ENCODE data around the gene SERPINA12.

SERPINA12 gene, protein sequence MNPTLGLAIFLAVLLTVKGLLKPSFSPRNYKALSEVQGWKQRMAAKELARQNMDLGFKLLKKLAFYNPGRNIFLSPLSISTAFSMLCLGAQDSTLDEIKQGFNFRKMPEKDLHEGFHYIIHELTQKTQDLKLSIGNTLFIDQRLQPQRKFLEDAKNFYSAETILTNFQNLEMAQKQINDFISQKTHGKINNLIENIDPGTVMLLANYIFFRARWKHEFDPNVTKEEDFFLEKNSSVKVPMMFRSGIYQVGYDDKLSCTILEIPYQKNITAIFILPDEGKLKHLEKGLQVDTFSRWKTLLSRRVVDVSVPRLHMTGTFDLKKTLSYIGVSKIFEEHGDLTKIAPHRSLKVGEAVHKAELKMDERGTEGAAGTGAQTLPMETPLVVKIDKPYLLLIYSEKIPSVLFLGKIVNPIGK

GRCh38 chr14:94509356-94509755, at the start of gene SERPINA12:
TSS of gene SERPINA12 (minus strand) at chr14:94509469. CDS start at chr14:94498397, 11,072 bp downstream.
- FAIRE-seq (no peak), DNase-seq (ENCODE audit: insufficient read length, low spot score) (no peak)
- no peak for TF ChIP-seq POLR2A (IDR thresholded peaks at IDR 0.05; ENCODE audit: low read depth, low read length)

GRCh38 chr14:94558842-94559241, 49.6 kb upstream of the SERPINA12 start:
- DNase-seq (ENCODE audit: insufficient read length, low spot score), result no peak
- no peak for TF ChIP-seq POLR2A (IDR thresholded peaks at IDR 0.05; ENCODE audit: low read depth, low read length)
- no peak for FAIRE-seq

GRCh38 chr14:94557327-94557726, 48.1 kb upstream of the SERPINA12 start:
- no peak for DNase-seq (ENCODE audit: insufficient read length, low spot score)
- no peak for TF ChIP-seq POLR2A (IDR thresholded peaks at IDR 0.05; ENCODE audit: low read depth, low read length)
- no peak for FAIRE-seq

DNA sequence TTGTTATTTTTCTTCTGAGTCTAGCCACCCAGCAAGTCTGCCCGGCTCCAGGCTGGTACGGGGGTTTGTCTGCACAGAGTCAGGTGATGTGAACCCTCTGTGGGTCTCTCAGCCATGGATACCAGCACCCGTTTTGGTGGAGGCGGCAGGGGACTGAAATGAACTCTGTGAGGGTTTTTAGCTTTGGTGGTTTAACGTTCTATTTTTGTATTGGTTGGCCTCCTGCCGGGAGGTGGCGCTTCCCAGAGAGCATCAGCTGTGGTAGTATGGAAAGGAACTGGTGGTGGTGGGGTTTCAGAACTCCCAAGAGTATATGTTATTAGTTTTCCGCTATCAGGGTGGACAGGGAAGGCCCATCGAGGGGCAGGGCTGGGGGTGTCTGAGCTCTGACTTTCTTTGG, 46.7 kb upstream of the SERPINA12 start:
- FAIRE-seq (no peak), DNase-seq (ENCODE audit: insufficient read length, low spot score) (no peak)
- TF ChIP-seq POLR2A (IDR thresholded peaks at IDR 0.05; ENCODE audit: low read depth, low read length), result no peak

- FAIRE-seq (no peak), DNase-seq (ENCODE audit: insufficient read length, low spot score) (no peak)
- TF ChIP-seq POLR2A (IDR thresholded peaks at IDR 0.05; ENCODE audit: low read depth, low read length), result no peak
These were observed 40.8 kb upstream of the SERPINA12 start for GRCh38 chr14:94550041-94550440.

DNA sequence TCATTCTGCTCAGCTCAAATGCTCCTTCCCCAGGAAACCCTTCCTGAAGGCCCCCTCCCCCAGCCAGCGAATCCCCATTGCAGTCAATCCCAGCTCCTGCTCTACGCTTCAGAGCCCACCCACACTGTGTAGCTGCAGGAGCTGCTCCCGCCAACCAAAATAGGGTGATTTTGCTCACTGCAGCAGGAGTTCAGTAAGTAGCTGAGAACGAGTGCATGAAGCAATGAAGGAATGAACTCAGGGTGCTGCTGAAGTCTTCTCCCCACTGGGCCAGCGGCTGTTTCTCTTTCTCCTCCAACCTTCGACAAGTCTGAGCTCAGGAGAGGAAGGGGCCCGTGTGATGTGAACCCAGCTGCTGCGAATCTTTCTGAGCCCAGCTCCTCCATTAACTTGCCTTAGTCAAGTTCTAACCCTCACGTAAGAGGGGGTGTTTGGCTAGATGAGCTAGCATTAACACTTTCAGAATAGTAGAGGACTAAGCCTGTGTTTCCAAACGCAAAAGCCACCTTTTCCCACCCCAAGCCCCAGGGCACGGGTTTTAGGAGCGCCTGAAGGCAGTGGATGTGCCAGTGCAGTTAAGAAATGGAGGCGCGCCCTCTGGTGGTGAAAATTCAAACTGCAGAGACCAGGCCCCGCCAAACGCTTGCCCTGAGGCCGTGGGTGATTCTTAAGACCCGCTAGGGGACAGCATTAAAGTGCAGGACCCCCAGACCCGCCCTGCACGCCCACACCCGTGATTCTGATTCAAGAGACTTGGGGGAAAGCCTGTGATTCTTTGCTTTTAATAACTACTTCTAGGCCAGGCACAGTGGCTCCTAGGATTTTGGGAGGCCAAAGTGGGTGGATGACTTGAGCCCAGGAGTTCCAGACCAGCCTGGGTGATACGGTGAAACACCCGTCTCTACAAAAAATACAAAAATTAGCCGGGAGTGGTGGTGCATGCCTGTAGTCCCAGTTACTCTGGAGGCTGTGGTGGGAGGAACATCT, 40.0 kb upstream of the SERPINA12 start:
- FAIRE-seq (no peak), DNase-seq (ENCODE audit: insufficient read length, low spot score) (peak; percentile 43)
- no peak for TF ChIP-seq POLR2A (IDR thresholded peaks at IDR 0.05; ENCODE audit: low read depth, low read length)

DNA sequence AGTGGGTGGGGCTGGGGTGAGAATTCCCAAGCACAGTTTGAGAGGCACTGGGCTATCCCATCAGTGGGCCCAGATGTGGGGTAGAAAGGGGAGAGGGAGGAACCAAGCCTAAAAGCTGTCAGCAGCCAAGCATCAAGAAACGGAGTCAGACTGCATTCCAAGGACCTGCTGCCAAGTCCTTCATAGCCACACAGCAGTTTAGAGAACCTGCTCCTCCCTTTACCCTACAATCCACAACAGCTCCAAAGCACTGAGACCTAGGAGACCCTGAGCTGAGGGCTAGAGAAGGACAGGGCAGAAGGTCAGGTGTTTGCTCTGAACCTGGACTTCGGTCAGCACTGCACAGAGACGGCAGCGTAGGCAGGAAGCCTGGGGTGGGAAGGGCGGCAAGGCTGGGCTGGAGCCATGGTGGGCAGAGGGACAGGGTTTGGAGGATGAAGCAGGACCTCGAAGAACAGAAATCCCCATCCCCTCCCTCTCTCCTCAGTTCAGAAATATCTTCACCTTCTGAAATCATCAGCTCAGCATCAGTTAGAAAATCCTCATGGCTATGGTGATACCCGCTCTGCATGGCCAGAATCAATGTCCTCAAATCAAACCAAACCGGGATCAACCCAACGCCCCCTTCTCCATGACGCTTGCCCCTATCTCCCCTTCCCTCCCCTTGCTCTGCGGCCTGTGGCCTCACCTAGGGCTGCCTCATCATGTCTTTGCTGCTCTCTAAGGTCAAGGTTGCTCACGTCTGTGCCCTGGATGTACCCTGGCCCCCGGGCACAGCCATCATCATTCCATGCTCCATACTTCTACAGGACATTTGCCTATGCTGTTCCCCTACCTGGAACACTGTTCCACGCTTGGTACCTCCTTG, 39.1 kb upstream of the SERPINA12 start:
- DNase-seq (ENCODE audit: insufficient read length, low spot score), result no peak
- FAIRE-seq, result no peak
- no peak for TF ChIP-seq POLR2A (IDR thresholded peaks at IDR 0.05; ENCODE audit: low read depth, low read length)

DNA sequence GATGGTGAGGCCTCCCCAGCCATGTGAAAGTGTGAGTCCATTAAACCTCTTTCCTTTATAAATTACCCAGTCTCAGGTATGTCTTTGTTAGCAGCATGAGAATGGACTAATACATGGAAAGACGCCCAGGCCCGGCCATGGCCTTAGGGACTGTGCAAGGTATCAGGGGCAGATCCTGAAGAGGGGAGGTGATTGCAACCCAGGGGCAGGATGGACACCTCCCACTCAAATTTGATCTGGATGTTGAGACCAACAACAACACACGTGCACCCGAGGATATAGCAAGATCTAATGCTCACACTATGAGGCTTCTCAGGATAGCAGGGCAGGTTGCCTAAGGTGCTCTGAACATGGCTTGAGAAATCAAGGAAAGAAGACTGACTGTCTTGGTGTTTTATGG, 38.5 kb upstream of the SERPINA12 start:
- TF ChIP-seq POLR2A (IDR thresholded peaks at IDR 0.05; ENCODE audit: low read depth, low read length), result no peak
- DNase-seq (ENCODE audit: insufficient read length, low spot score) (no peak), FAIRE-seq (no peak)

DNA sequence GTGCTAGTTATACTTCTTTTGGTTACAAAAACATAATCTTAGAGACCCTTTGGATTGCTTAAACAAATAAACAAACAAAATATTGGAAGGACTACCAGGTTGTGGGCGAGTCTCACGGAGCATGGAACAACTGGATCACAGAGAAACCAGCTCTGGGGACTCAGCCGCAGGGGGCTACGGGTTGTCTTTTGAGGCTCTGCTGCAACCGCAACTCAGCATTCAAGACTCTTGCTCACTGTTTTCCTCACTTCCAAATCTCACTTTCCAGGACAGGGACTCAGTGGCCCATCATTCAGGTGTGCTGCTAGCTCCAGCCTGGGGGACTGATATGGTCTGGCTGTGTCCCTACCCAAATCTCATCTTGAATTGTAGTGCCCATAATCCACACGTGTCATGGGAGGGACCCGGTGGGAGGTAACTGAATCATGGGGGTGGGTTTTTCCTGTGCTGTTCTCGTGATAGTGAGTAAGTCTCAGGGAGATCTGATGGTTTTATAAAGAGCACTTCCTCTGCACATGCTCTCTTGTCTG, 37.9 kb upstream of the SERPINA12 start:
- FAIRE-seq, result no peak
- no peak for TF ChIP-seq POLR2A (IDR thresholded peaks at IDR 0.05; ENCODE audit: low read depth, low read length)
- no peak for DNase-seq (ENCODE audit: insufficient read length, low spot score)

DNA sequence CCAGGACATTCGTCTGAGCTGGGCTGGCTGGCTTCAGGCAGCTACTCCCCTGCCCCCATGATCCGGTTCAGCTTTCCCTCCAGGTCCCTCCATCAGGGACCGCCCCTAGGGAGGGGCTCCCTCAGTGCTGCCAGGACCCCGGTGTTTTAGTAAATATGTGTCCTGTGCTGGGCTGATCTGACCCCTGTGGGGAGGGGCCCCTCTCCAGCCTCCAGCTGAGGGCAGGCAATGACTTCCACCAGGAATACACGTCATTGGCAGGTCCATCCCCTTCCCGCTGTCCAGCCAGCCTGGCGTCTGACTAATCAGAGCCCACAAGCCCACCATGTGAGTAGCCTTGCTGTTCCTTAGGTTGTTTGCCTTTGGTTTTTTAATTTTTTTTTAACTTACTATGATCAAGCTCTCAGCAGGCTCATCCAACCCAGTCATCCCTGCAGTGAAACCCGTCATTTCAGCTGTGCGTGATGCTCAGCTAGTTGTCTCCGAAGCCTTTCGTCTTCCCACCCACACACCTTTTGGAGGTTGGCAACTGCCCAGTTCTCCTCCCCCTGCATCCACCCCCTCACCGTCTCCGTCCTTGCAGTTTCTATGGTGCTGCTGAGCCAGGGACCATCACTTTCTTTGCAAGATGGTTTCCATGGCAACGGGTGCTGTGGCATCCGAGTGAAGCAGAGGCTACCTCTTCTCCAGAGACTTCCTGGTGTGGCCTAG, 36.0 kb upstream of the SERPINA12 start:
- no peak for TF ChIP-seq POLR2A (IDR thresholded peaks at IDR 0.05; ENCODE audit: low read depth, low read length)
- DNase-seq (ENCODE audit: insufficient read length, low spot score) (no peak), FAIRE-seq (no peak)

GRCh38 chr14:94544726-94545125, 35.5 kb upstream of the SERPINA12 start:
- no peak for TF ChIP-seq POLR2A (IDR thresholded peaks at IDR 0.05; ENCODE audit: low read depth, low read length)
- DNase-seq (ENCODE audit: insufficient read length, low spot score) (no peak), FAIRE-seq (no peak)

DNA sequence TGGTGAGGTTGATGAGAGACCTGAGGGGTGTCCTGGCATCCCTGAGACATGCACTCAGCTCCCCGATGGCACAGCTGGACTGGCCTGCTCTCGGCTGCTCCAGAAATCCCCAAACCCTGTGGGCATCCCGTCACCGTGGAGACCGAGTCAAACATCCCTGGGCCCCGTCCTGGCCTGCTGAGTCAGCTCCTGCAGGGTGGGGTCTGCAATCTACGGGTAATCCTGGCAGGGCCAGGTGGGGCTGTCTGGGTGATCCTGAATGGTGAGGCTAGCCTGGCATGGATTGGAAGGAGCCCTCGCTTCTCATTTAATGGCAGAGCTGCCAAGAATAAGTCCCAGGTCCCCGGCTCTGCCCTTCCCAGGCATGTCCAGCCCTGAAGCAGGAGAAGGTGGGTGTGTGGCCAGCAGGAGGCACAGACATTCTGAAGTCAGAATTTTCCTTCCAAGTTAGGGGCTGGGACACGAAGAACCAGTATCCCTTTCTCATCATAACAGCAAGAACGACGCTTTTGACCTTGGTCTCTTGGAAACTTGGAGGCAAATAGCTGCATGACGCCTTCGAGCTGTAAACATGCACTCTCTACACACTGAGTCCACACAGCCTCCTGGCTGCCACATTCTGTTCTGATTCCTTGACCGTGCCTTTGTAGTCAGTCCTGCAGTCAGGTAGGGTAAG, 34.3 kb upstream of the SERPINA12 start:
- no peak for TF ChIP-seq POLR2A (IDR thresholded peaks at IDR 0.05; ENCODE audit: low read depth, low read length)
- FAIRE-seq, result no peak
- no peak for DNase-seq (ENCODE audit: insufficient read length, low spot score)

Data from H54 (cell line).